Measurements from ENCODE around the gene FBXL12.

GRCh38 chr19:9793071-9793591 is 25.7 kb downstream of the FBXL12 start:
- TF ChIP-seq, protein P1, sequence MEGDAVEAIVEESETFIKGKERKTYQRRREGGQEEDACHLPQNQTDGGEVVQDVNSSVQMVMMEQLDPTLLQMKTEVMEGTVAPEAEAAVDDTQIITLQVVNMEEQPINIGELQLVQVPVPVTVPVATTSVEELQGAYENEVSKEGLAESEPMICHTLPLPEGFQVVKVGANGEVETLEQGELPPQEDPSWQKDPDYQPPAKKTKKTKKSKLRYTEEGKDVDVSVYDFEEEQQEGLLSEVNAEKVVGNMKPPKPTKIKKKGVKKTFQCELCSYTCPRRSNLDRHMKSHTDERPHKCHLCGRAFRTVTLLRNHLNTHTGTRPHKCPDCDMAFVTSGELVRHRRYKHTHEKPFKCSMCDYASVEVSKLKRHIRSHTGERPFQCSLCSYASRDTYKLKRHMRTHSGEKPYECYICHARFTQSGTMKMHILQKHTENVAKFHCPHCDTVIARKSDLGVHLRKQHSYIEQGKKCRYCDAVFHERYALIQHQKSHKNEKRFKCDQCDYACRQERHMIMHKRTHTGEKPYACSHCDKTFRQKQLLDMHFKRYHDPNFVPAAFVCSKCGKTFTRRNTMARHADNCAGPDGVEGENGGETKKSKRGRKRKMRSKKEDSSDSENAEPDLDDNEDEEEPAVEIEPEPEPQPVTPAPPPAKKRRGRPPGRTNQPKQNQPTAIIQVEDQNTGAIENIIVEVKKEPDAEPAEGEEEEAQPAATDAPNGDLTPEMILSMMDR (IDR thresholded peaks at IDR 0.05; ENCODE audit: low read length) = no peak
- TF ChIP-seq EZH2 (IDR thresholded peaks at IDR 0.05; ENCODE audit: borderline replicate concordance, low read length) = no peak

All from OCI-LY1 (cell line).